ENCODE data around the gene WTIP. TPM values are rescaled to one million over a fixed set of nuclear protein-coding genes. Genes with fewer than 3 reads are reported as not detected.

Gene WTIP
- total RNA-seq, 1 donor from 2014 or later = 0.86 TPM

GRCh38 chr19:34513767-34514166, 32.2 kb downstream of the WTIP start:
- no peaks in the 10 kb centered on the region for H3K27me3 Mint-ChIP-seq (ENCODE audit: insufficient read depth)
- no peaks in the 10 kb centered on the region for H3K4me1 Mint-ChIP-seq (ENCODE audit: low read depth)
- no peak overlapping the region for H3K27ac Mint-ChIP-seq
- H3K4me3 Mint-ChIP-seq = no peak overlapping the region
- DNase-seq (ENCODE audit: low spot score) = no peak
- intact Hi-C loops (cut with micrococcal nuclease) = no loop called here
- H3K9me3 Mint-ChIP-seq = peaks cover 9% of the 10 kb centered on the region
- no peaks in the 10 kb centered on the region for H3K36me3 Mint-ChIP-seq (ENCODE audit: low read depth)

- intact Hi-C loops (cut with micrococcal nuclease) = no loop called here
- H3K36me3 Mint-ChIP-seq (ENCODE audit: low read depth) = no peaks in the 10 kb centered on the region
- peaks cover 3% of the 10 kb centered on the region for H3K27me3 Mint-ChIP-seq (ENCODE audit: insufficient read depth)
- no peak for DNase-seq (ENCODE audit: low spot score)
- H3K4me1 Mint-ChIP-seq (ENCODE audit: low read depth) = no peaks in the 10 kb centered on the region
- no peak overlapping the region for H3K4me3 Mint-ChIP-seq
- H3K27ac Mint-ChIP-seq = no peak overlapping the region
- no peaks in the 10 kb centered on the region for H3K9me3 Mint-ChIP-seq
Measured at GRCh38 chr19:34519602-34520001, 38.0 kb downstream of the WTIP start.

- H3K27ac Mint-ChIP-seq = no peak overlapping the region
- H3K36me3 Mint-ChIP-seq (ENCODE audit: low read depth) = no peaks in the 10 kb centered on the region
- no peaks in the 10 kb centered on the region for H3K9me3 Mint-ChIP-seq
- no peak for DNase-seq (ENCODE audit: low spot score)
- H3K4me1 Mint-ChIP-seq (ENCODE audit: low read depth) = no peaks in the 10 kb centered on the region
- H3K4me3 Mint-ChIP-seq = no peak overlapping the region
- intact Hi-C loops (cut with micrococcal nuclease) = no loop called here
- H3K27me3 Mint-ChIP-seq (ENCODE audit: insufficient read depth) = peaks cover 5% of the 10 kb centered on the region
Measured at GRCh38 chr19:34523408-34523807, 41.9 kb downstream of the WTIP start.

GRCh38 chr19:34525001-34525400, 43.4 kb downstream of the WTIP start:
- Mint-ChIP-seq H3K27ac (no peak overlapping the region), H3K9me3 (no peaks in the 10 kb centered on the region), H3K36me3 (ENCODE audit: low read depth) (no peaks in the 10 kb centered on the region), H3K4me3 (no peak overlapping the region), H3K4me1 (ENCODE audit: low read depth) (no peaks in the 10 kb centered on the region), H3K27me3 (ENCODE audit: insufficient read depth) (peaks cover 5% of the 10 kb centered on the region)
- no peak for DNase-seq (ENCODE audit: low spot score)
- intact Hi-C loops (cut with micrococcal nuclease) = no loop called here

GRCh38 chr19:34534206-34534605, 52.6 kb downstream of the WTIP start:
- DNase-seq (ENCODE audit: low spot score) = no peak
- Mint-ChIP-seq H3K4me1 (ENCODE audit: low read depth) (no peaks in the 10 kb centered on the region), H3K36me3 (ENCODE audit: low read depth) (no peaks in the 10 kb centered on the region), H3K27ac (no peak overlapping the region), H3K4me3 (no peak overlapping the region), H3K9me3 (no peaks in the 10 kb centered on the region), H3K27me3 (ENCODE audit: insufficient read depth) (peaks cover 9% of the 10 kb centered on the region)
- intact Hi-C loops (cut with micrococcal nuclease) = no loop called here

- no peak for DNase-seq (ENCODE audit: low spot score)
- H3K27me3 Mint-ChIP-seq (ENCODE audit: insufficient read depth) = peaks cover 3% of the 10 kb centered on the region
- peaks cover 45% of the 10 kb centered on the region for H3K9me3 Mint-ChIP-seq
- no peak overlapping the region for H3K27ac Mint-ChIP-seq
- H3K4me3 Mint-ChIP-seq = no peak overlapping the region
- H3K36me3 Mint-ChIP-seq (ENCODE audit: low read depth) = no peaks in the 10 kb centered on the region
- no peaks in the 10 kb centered on the region for H3K4me1 Mint-ChIP-seq (ENCODE audit: low read depth)
- intact Hi-C loops (cut with micrococcal nuclease) = no loop called here
Measured at GRCh38 chr19:34539396-34539795, 57.8 kb downstream of the WTIP start.

- Mint-ChIP-seq H3K36me3 (ENCODE audit: low read depth) (no peaks in the 10 kb centered on the region), H3K4me3 (no peak overlapping the region), H3K9me3 (peaks cover 57% of the 10 kb centered on the region), H3K27ac (no peak overlapping the region), H3K27me3 (ENCODE audit: insufficient read depth) (peaks cover 6% of the 10 kb centered on the region), H3K4me1 (ENCODE audit: low read depth) (no peaks in the 10 kb centered on the region)
- intact Hi-C loops (cut with micrococcal nuclease) = no loop called here
- DNase-seq (ENCODE audit: low spot score) = no peak
Measured at GRCh38 chr19:34540811-34541557, 59.4 kb downstream of the WTIP start.

- no peaks in the 10 kb centered on the region for H3K36me3 Mint-ChIP-seq (ENCODE audit: low read depth)
- no peaks in the 10 kb centered on the region for H3K27me3 Mint-ChIP-seq (ENCODE audit: insufficient read depth)
- peaks cover 28% of the 10 kb centered on the region for H3K9me3 Mint-ChIP-seq
- intact Hi-C loops (cut with micrococcal nuclease) = no loop called here
- no peak overlapping the region for H3K27ac Mint-ChIP-seq
- H3K4me3 Mint-ChIP-seq = no peak overlapping the region
- no peak for DNase-seq (ENCODE audit: low spot score)
- no peaks in the 10 kb centered on the region for H3K4me1 Mint-ChIP-seq (ENCODE audit: low read depth)
Measured at GRCh38 chr19:34549833-34550232, 68.3 kb downstream of the WTIP start.

- no peak overlapping the region for H3K27ac Mint-ChIP-seq
- no peaks in the 10 kb centered on the region for H3K9me3 Mint-ChIP-seq
- no peaks in the 10 kb centered on the region for H3K27me3 Mint-ChIP-seq (ENCODE audit: insufficient read depth)
- no peaks in the 10 kb centered on the region for H3K4me1 Mint-ChIP-seq (ENCODE audit: low read depth)
- DNase-seq (ENCODE audit: low spot score) = no peak
- no peak overlapping the region for H3K4me3 Mint-ChIP-seq
- intact Hi-C loops (cut with micrococcal nuclease) = no loop called here
- no peaks in the 10 kb centered on the region for H3K36me3 Mint-ChIP-seq (ENCODE audit: low read depth)
Measured at GRCh38 chr19:34555447-34555846, 73.9 kb downstream of the WTIP start.

GRCh38 chr19:34556488-34556887, 74.9 kb downstream of the WTIP start:
- intact Hi-C loops (cut with micrococcal nuclease) = loop anchor here (1.0 kb wide), 1 partner anchor 156 kb away; no protein-coding TSS in a partner anchor
- H3K4me3 Mint-ChIP-seq = no peak overlapping the region
- H3K27ac Mint-ChIP-seq = no peak overlapping the region
- no peaks in the 10 kb centered on the region for H3K4me1 Mint-ChIP-seq (ENCODE audit: low read depth)
- H3K36me3 Mint-ChIP-seq (ENCODE audit: low read depth) = no peaks in the 10 kb centered on the region
- H3K27me3 Mint-ChIP-seq (ENCODE audit: insufficient read depth) = no peaks in the 10 kb centered on the region
- no peaks in the 10 kb centered on the region for H3K9me3 Mint-ChIP-seq
- DNase-seq (ENCODE audit: low spot score) = no peak

GRCh38 chr19:34559045-34559444, 77.5 kb downstream of the WTIP start:
- no peak for DNase-seq (ENCODE audit: low spot score)
- peaks cover 3% of the 10 kb centered on the region for H3K9me3 Mint-ChIP-seq
- no peaks in the 10 kb centered on the region for H3K27me3 Mint-ChIP-seq (ENCODE audit: insufficient read depth)
- H3K36me3 Mint-ChIP-seq (ENCODE audit: low read depth) = no peaks in the 10 kb centered on the region
- H3K4me1 Mint-ChIP-seq (ENCODE audit: low read depth) = no peaks in the 10 kb centered on the region
- H3K27ac Mint-ChIP-seq = no peak overlapping the region
- H3K4me3 Mint-ChIP-seq = no peak overlapping the region
- intact Hi-C loops (cut with micrococcal nuclease) = no loop called here

GRCh38 chr19:34560229-34560628, 78.7 kb downstream of the WTIP start:
- H3K4me1 Mint-ChIP-seq (ENCODE audit: low read depth) = no peaks in the 10 kb centered on the region
- no peak overlapping the region for H3K27ac Mint-ChIP-seq
- intact Hi-C loops (cut with micrococcal nuclease) = no loop called here
- DNase-seq (ENCODE audit: low spot score) = no peak
- H3K36me3 Mint-ChIP-seq (ENCODE audit: low read depth) = no peaks in the 10 kb centered on the region
- no peaks in the 10 kb centered on the region for H3K27me3 Mint-ChIP-seq (ENCODE audit: insufficient read depth)
- no peak overlapping the region for H3K4me3 Mint-ChIP-seq
- peaks cover 4% of the 10 kb centered on the region for H3K9me3 Mint-ChIP-seq
